ENCODE measurements around the gene HTT-AS.

HTT-AS gene

DNA sequence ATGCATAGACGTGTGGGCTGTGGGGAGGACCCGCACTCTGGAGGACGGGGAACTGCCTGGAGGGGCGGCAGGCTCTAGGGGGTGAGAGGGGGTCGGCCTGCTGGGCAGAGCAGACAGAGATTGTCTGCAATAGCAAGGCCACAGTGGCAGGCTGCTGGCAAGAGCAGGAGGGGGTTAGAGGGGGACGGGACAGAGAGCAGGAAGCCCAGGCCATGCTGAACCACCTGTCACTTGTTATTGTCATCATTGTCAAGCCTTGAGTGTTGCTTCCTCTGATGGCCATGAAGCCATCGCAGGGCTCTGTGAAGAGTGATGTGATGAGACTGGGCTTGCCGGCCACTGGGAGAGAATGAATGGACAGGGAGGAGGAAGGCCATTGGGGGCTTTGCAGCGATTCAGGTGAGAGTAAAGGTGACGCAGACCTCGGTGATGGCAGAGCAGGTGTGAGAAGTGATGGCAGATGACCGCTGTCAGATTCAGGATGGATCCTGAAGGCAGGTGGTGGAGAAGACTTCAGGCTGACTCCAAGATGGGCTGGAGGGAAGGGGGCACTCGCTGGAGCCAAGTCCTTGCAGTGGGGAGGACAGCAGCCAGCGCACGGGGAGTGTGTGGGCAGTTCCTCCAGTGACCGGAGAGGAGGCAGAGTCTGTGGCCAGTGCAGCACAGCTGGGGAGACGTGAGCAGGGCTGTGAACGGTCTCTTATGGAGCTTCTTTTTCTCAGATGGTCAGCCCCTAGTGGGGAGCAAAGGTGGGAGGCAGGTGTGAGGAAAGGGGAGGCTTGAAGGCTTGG is 43.6 kb downstream of the HTT-AS start:
- no peak for DNase-seq (ENCODE audit: low read depth)

DNA sequence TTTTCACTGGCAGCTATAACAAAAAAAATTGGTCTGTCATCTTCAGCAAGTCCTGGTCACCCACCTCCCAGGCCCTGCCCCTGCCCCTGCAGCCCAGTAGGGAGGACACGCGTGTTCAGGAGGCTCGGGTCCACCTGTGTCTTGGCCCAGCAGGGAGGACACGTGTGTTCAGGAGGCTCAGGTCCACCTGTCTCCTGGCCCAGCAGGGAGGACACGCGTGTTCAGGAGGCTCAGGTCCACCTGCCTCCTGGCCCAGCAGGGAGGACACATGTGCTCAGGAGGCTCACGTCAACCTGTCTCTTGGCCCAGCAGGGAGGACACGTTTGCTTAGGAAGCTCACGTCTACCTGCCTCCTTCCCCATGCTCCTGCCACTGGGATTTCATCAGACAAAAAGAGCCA is 44.9 kb downstream of the HTT-AS start:
- DNase-seq (ENCODE audit: low read depth): no peak

DNA sequence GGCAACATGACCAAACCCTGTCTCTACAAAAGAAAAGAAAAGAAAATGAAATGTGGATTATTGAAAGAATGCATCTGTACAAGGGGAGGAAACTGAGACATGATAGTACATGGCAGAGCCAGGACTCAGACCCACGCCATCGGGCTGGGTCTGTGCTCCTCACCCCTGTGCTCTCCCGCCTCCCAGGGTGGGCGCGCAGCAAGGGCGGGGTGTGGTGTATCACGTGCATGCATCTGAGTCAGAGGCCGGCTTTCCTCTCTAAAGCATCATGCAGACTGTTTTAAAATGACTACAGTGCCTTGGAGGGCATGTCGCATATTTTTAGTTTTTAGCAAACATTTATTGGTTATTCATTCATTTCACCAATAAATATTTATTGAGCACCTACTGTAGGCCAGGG is 47.8 kb downstream of the HTT-AS start:
- DNase-seq (ENCODE audit: low read depth): no peak

DNA sequence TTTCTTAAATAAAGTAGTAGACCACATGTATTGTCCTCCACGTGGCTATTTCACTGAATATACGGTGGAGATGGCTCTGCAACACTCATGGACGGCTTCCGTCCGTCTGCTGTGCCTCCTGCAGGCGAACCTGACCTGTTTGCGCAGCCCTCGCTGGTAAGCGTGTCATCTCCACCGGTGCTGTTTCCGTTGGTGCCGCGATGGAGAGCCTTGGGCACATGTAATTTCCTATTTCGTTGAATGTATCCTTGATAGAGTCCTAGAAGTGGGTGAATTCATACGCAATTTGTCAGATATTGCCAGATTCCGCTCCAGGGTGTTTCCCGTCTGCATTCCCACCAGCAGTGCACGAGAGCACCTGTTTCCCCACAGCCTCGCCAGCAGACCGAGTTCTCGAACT is 48.5 kb downstream of the HTT-AS start:
- DNase-seq (ENCODE audit: low read depth): no peak

DNA sequence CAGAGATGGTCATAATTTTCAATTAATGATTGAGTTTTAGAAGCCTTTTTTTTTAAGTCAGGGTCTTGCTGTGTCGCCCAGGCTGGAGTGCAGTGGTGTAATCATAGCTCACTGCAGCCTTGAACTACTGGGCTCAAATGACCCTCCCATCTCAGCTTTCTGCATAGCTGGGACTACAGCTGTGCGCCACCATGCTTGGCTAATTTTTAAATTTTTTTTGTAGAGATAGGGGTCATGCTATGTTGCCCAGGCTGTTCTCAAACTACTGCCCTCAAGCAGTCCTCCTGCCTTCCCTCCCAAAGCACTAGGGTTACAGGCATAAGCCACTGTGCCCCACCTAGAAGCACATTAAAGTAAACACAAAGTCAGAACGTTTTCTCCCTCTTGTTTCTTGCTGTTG is 51.7 kb downstream of the HTT-AS start:
- no peak for DNase-seq (ENCODE audit: low read depth)

DNA sequence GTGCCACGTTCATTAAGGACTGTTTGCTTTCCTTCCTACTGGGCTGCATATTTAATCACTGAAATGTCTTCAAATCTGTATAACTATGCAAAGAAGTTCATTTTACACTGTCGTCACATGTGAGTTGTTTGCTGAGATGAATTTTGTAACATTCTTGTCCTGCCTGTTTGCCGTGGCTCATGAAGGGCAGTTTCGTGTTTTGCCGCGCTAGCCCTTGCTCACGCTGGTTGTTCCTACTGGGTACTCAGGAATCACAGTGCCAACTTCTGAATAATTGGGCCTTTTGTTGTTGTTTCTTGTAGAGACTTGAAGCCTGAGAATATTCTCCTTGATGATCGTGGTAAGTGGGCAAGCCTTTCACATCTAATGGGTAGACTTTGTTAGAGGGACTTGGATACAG is 52.2 kb downstream of the HTT-AS start:
- no peak for DNase-seq (ENCODE audit: low read depth)

DNA sequence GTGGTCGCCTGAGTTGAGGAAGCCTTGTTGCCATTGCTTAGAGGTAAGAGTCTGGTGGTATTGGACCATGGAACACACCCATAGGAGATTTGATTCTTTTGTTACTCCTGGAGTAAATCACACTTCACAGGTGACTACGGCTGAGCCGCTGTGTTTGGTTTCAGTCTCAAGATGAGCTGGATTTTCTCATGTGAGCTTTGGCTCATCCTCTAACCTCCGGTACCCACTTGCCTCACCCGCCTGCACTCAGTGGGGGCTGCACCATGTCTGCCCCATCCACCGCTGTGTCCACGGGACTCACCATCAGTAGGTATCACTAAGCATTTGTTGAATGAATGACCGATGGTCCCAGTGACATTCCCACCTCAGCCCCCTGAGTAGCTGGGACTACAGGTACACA is 52.7 kb downstream of the HTT-AS start:
- no peak for DNase-seq (ENCODE audit: low read depth)

DNA sequence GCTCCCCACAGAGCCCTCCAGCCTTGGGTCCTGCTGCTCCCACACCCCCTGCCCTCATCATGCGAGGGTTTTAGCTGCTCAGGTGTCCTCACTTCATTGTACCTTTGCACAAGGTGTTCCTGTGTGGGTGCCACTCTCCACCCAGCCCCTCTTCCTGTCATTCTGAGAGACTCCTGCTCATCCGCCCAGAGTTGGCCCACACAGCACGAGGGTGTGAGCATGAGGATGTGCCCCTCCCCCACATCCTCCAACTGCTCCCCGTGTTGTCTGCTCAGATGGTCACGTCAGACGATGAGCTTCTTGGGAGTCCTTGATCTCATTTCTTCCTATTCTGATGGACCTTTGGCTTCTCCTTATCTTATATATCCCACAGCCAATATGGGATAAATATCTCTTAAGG is 53.2 kb downstream of the HTT-AS start:
- DNase-seq (ENCODE audit: low read depth): no peak

DNA sequence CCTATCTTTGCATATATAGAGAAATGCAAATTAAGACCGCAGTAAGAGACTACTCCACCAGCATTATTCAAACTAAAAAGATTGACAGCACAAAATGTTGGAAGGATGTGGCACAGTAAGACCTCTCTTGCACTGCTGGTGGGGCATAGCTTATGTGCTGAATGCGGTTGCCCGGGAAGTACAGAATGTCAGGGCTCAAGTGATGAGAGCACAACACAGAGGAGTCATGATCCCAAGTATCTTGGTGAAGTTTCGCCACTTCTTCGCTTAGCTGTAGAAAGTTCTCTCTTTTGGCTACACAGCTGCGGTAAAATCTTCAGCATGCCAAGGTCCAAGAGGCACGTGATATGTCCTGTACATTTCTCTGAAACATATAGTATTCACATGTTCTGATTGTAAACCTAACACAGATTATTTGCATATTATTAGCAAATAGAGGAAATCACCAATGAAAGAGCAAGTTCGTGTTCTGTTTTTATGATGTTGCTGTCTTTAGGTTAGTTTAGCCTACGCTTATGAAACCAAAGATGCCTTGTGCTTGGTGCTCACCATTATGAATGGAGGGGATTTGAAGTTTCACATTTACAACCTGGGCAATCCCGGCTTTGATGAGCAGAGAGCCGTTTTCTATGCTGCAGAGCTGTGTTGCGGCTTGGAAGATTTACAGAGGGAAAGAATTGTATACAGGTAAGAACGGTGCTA is 55.0 kb downstream of the HTT-AS start:
- DNase-seq (ENCODE audit: low read depth): no peak

DNA sequence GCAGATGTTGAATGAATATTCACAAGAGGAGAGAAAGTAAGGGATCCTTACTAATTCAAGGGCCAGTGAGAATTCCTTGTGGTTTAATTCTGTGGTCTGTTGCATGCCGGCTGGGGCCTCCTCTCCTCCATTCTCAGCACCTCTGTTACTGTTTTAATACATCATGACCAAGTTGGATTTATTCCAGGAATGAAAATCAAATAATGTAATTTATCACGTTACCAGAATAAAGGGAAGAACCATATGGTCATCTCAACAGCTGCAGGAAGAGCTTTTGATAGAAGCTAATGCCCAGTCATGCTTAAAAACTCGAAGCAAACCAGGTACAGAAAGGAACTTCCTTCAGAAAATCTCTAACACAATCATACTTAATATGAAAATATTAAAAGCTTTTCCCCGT is 56.8 kb downstream of the HTT-AS start:
- DNase-seq (ENCODE audit: low read depth): no peak

DNA sequence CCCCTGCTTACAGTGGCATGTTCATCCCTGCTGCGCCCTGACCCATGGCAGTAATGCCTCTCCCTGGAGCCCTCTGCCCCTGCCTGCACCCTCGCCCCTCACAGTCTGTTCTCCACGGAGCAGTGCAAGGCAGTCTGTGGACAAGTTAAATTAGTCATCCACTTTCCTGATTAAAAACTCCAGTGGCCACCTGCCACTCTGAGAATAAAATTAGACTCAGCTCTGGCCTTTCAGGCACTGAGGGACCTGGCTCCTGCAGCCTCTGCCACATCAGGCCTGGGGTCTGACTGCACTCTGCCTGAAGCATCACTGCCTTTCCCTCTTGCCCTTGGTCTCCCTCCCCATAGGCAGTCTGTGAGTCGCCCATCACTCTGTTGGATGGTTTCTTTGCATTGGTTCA is 57.4 kb downstream of the HTT-AS start:
- DNase-seq (ENCODE audit: low read depth): no peak

DNA sequence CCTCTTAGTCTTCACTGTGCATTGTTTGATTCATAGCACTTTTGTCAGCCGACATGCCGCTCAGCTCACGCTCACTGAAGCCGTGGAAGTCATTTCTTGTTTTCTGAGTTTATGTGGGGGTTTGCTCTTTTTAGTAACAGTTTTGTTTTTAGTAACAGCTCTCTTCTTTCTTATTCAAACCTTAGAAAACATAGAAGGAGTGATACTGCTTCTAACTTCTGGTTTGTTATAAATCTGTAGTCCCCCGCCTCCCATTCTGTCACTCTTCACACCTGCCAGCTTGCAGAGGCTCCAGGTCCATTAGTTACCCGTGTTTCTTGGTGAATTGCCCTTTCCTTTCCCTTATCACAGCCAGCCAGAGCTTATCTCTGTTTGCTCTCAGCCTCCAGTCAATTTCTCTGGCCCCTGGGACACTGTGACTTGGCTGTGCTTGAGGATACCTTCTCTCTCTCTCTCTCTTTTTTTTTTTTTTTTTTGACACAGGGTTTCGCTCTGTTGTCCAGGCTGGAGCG is 60.4 kb downstream of the HTT-AS start:
- DNase-seq (ENCODE audit: low read depth): no peak
